Measurements from ENCODE around the gene GREB1L.

DNA sequence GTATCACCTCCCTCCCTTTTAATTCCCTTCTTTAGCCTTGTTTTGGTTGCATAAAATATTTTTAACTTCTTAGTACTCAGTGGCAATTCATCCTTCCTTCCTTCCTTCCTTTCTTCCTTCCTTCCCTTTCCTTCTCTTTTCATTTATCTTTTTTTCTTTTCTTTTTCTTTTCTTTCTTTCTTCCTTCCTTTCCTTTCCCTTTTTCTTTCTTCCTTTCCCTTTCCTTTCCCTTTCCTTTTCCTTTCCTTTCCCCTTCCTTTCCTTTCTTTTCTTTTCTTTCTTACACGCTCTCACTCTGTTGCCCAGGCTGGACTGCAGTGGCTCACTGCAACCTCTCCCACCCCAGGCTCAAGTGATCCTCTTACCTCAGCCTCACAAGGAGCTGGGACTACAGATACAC, 160.2 kb downstream of the GREB1L start:
- TF ChIP-seq CHD4 (IDR thresholded peaks at IDR 0.05; ENCODE audit: insufficient read depth, insufficient replicate concordance, low read depth, low read length, poor library complexity, severe bottlenecking), result no peak
- TF ChIP-seq, protein P1, sequence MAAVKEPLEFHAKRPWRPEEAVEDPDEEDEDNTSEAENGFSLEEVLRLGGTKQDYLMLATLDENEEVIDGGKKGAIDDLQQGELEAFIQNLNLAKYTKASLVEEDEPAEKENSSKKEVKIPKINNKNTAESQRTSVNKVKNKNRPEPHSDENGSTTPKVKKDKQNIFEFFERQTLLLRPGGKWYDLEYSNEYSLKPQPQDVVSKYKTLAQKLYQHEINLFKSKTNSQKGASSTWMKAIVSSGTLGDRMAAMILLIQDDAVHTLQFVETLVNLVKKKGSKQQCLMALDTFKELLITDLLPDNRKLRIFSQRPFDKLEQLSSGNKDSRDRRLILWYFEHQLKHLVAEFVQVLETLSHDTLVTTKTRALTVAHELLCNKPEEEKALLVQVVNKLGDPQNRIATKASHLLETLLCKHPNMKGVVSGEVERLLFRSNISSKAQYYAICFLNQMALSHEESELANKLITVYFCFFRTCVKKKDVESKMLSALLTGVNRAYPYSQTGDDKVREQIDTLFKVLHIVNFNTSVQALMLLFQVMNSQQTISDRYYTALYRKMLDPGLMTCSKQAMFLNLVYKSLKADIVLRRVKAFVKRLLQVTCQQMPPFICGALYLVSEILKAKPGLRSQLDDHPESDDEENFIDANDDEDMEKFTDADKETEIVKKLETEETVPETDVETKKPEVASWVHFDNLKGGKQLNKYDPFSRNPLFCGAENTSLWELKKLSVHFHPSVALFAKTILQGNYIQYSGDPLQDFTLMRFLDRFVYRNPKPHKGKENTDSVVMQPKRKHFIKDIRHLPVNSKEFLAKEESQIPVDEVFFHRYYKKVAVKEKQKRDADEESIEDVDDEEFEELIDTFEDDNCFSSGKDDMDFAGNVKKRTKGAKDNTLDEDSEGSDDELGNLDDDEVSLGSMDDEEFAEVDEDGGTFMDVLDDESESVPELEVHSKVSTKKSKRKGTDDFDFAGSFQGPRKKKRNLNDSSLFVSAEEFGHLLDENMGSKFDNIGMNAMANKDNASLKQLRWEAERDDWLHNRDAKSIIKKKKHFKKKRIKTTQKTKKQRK (IDR thresholded peaks at IDR 0.05; ENCODE audit: borderline replicate concordance, low read depth, low read length), result no peak
- no peak for TF ChIP-seq EZH2 (IDR thresholded peaks at IDR 0.05; ENCODE audit: borderline replicate concordance, low read depth, low read length)
- TF ChIP-seq, protein P2, sequence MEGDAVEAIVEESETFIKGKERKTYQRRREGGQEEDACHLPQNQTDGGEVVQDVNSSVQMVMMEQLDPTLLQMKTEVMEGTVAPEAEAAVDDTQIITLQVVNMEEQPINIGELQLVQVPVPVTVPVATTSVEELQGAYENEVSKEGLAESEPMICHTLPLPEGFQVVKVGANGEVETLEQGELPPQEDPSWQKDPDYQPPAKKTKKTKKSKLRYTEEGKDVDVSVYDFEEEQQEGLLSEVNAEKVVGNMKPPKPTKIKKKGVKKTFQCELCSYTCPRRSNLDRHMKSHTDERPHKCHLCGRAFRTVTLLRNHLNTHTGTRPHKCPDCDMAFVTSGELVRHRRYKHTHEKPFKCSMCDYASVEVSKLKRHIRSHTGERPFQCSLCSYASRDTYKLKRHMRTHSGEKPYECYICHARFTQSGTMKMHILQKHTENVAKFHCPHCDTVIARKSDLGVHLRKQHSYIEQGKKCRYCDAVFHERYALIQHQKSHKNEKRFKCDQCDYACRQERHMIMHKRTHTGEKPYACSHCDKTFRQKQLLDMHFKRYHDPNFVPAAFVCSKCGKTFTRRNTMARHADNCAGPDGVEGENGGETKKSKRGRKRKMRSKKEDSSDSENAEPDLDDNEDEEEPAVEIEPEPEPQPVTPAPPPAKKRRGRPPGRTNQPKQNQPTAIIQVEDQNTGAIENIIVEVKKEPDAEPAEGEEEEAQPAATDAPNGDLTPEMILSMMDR (IDR thresholded peaks at IDR 0.05 in 2 of 3, conservative IDR thresholded peaks at IDR 0.05 in 1 of 3; ENCODE audit: insufficient read depth in 2 of 3, low read depth in 1 of 3, low read length in 3 of 3), result no peak
- no peak for TF ChIP-seq RAD21 (CRISPR knock-in tag; conservative IDR thresholded peaks at IDR 0.05 in 1 of 2, IDR thresholded peaks at IDR 0.05 in 1 of 2)
- TF ChIP-seq, protein P3, sequence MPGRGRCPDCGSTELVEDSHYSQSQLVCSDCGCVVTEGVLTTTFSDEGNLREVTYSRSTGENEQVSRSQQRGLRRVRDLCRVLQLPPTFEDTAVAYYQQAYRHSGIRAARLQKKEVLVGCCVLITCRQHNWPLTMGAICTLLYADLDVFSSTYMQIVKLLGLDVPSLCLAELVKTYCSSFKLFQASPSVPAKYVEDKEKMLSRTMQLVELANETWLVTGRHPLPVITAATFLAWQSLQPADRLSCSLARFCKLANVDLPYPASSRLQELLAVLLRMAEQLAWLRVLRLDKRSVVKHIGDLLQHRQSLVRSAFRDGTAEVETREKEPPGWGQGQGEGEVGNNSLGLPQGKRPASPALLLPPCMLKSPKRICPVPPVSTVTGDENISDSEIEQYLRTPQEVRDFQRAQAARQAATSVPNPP (IDR thresholded peaks at IDR 0.05; ENCODE audit: borderline replicate concordance, insufficient read depth, insufficient read length), result no peak
- TF ChIP-seq RFX5 (IDR thresholded peaks at IDR 0.05; ENCODE audit: low read depth, low read length), result no peak
- TF ChIP-seq, protein P4, sequence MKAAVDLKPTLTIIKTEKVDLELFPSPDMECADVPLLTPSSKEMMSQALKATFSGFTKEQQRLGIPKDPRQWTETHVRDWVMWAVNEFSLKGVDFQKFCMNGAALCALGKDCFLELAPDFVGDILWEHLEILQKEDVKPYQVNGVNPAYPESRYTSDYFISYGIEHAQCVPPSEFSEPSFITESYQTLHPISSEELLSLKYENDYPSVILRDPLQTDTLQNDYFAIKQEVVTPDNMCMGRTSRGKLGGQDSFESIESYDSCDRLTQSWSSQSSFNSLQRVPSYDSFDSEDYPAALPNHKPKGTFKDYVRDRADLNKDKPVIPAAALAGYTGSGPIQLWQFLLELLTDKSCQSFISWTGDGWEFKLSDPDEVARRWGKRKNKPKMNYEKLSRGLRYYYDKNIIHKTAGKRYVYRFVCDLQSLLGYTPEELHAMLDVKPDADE (conservative IDR thresholded peaks at IDR 0.05; ENCODE audit: control insufficient read depth, low read depth, low read length), result no peak
- no peak for TF ChIP-seq ZNF140 (CRISPR knock-in tag; IDR thresholded peaks at IDR 0.05)
- no peak for TF ChIP-seq FOXA3 (CRISPR knock-in tag; conservative IDR thresholded peaks at IDR 0.05 in 1 of 2, IDR thresholded peaks at IDR 0.05 in 1 of 2)
- no peak for TF ChIP-seq ATF7 (IDR thresholded peaks at IDR 0.05)
- TF ChIP-seq EGR1 (conservative IDR thresholded peaks at IDR 0.05), result no peak
